Naive thymus-derived CD4-positive, alpha-beta T cell (primary cell): ENCODE results near the gene GATD1. TPM values are rescaled to one million over a fixed set of nuclear protein-coding genes. Genes with fewer than 3 reads are reported as not detected.
A peak's percentile ranks its signal among the peaks of the same experiment; 100 is the strongest.

Source experiments
- ATAC-seq: fragments of 150-1000 bp; cut with Tn5 transposase; 2 replicates; pipeline ENCODE4 v1.10.0; 2021; ENCODE audit warnings: mild to moderate bottlenecking, moderate library complexity
- CTCF ChIA-PET: fragments of 350-600 bp; sonication (Branson Sonifier 250); formaldehyde crosslinking; loops from one replicate; lab custom pipeline; 2021; ENCODE audit warnings: antibody characterized with exemption; lab: Charles Lee
- POLR2A ChIA-PET: fragments of 350-600 bp; sonication (Branson Sonifier 250); formaldehyde crosslinking; loops from one replicate; lab custom pipeline; 2021; ENCODE audit warnings: antibody characterized with exemption, inconsistent platforms; lab: Charles Lee
- DNase-seq, 9 donors: peaks; one replicate each; pipeline versions ENCODE4 v3.0.0 to v3.0.0-alpha.2; 2020 to 2022; ENCODE audit warnings: mixed read lengths in 1 of 9
- H3K27ac ChIP-seq: one replicate; pipeline ENCODE4 v1.7.0; 2013; ENCODE audit warnings: mild to moderate bottlenecking, low read depth, low read length, moderate library complexity
- H3K27me3 ChIP-seq, 2 donors: one replicate each; pipeline ENCODE4 v1.7.0; 2013; ENCODE audit warnings: low read length in 2 of 2, mild to moderate bottlenecking in 2 of 2, moderate library complexity in 2 of 2; ENCODE audit not compliant: control insufficient read depth in 2 of 2, insufficient read depth in 2 of 2
- H3K36me3 ChIP-seq, 3 experiments: 1 replicate in 2 of 3; 2 replicates in 1 of 3; pipeline ENCODE4 v1.7.0; 2013; ENCODE audit warnings: low read length in 3 of 3, mild to moderate bottlenecking in 3 of 3, moderate library complexity in 1 of 3; ENCODE audit not compliant: insufficient read depth in 3 of 3, control insufficient read depth in 2 of 3
- H3K4me1 ChIP-seq, 2 donors: one replicate each; pipeline ENCODE4 v1.7.0; 2013; ENCODE audit warnings: low read length in 2 of 2, mild to moderate bottlenecking in 2 of 2, moderate library complexity in 1 of 2; ENCODE audit not compliant: control insufficient read depth in 2 of 2, insufficient read depth in 2 of 2
- H3K4me3 ChIP-seq: 2 replicates; pipeline ENCODE4 v1.7.0; 2013; ENCODE audit warnings: mild to moderate bottlenecking, low read length
- H3K9me3 ChIP-seq, 3 experiments: 1 replicate in 2 of 3; 2 replicates in 1 of 3; pipeline ENCODE4 v1.7.0; 2013; ENCODE audit warnings: low read length in 3 of 3; ENCODE audit not compliant: control insufficient read depth in 2 of 3
- H3K27ac Mint-ChIP-seq, 9 donors: one replicate each; pipeline ENCODE4 v1.8.0; 2020 to 2022; ENCODE audit warnings: mixed read lengths in 9 of 9, mild to moderate bottlenecking in 8 of 9, moderate library complexity in 5 of 9, inconsistent platforms in 2 of 9
- H3K27me3 Mint-ChIP-seq, 5 donors: one replicate each; pipeline ENCODE4 v1.8.0; 2021 to 2022; ENCODE audit warnings: mixed read lengths in 5 of 5, mild to moderate bottlenecking in 1 of 5
- H3K36me3 Mint-ChIP-seq, 5 donors: one replicate each; pipeline ENCODE4 v1.8.0; 2020 to 2022; ENCODE audit warnings: mixed read lengths in 5 of 5, mild to moderate bottlenecking in 3 of 5, inconsistent platforms in 1 of 5
- H3K4me1 Mint-ChIP-seq, 7 donors: one replicate each; pipeline ENCODE4 v1.8.0; 2020 to 2022; ENCODE audit warnings: mixed read lengths in 7 of 7, mild to moderate bottlenecking in 3 of 7, inconsistent platforms in 1 of 7
- H3K4me3 Mint-ChIP-seq, 10 donors: one replicate each; pipeline ENCODE4 v1.8.0; 2020 to 2022; ENCODE audit warnings: mild to moderate bottlenecking in 10 of 10, mixed read lengths in 10 of 10, moderate library complexity in 6 of 10, inconsistent platforms in 2 of 10
- H3K9me3 Mint-ChIP-seq, 11 donors: one replicate each; pipeline ENCODE4 v1.8.0; 2020 to 2022; ENCODE audit warnings: mixed read lengths in 11 of 11, mild to moderate bottlenecking in 4 of 11, inconsistent platforms in 1 of 11, moderate library complexity in 1 of 11
- intact Hi-C, 2 donors: fragments of 100-400 bp; cut with micrococcal nuclease; formaldehyde crosslinking; loops; one replicate each; pipeline ENCODE4 v1.15.1; 2023
- polyA plus RNA-seq, 2 donors: library from polyadenylated mRNA; unstranded; fragments of 300-500 nt; fragmentation: Illumina TruSeq; gene quantifications; one replicate each; pipeline ENCODE4 v1.2.3, GENCODE V29; 2021
- total RNA-seq, 6 experiments: library from RNA in 5 of 6; stranded (reverse) in 5 of 6; gene quantifications; 1 replicate in 5 of 6; 2 replicates in 1 of 6; pipeline ENCODE4 v1.2.3 and lab custom pipeline; 2021 to 2026

The GATD1 gene
- total and polyA plus RNA-seq, 7 experiments from 2014 or later: 8.1 to 59.2 (median 44.6) TPM

GRCh38 chr11:797296-798092 is 20.2 kb upstream of the GATD1 start:
- ChIA-PET POLR2A (interaction anchor here (0.7 to 3.0 kb wide), 11 partner anchors 9 to 590 kb away, joined by 3 to 23 read pairs (median 4); partner anchors contain the start of genes BET1L, GATD1, PHRF1 and PNPLA2), CTCF (interaction anchor here (1.0 kb wide), 1 partner anchor 22 kb away, joined by 3 read pairs; no protein-coding TSS in a partner anchor)
- peaks cover 0 to 15% (median 12%) of the 10 kb centered on the region in 7 donors for H3K4me1 Mint-ChIP-seq
- peak; percentile 64 for ATAC-seq
- no peaks in the 10 kb centered on the region for H3K27me3 ChIP-seq
- H3K27ac Mint-ChIP-seq: peak overlapping the region; percentile 61 to 94 (median 92)
- H3K9me3 Mint-ChIP-seq: no peaks in the 10 kb centered on the region
- H3K4me3 ChIP-seq: peak overlapping the region; percentile 87
- intact Hi-C loops: loop anchor here (1.0 to 10.0 kb wide), 13 partner anchors 8 to 590 kb away; partner anchors contain the start of genes LMNTD2 (in 2 of the 2), RASSF7 (in 2 of the 2), RPLP2 (in 2 of the 2) and TALDO1 (in 2 of the 2)
- H3K27ac ChIP-seq: peak overlapping the region; percentile 93
- no peaks in the 10 kb centered on the region for H3K9me3 ChIP-seq
- peaks cover 0 to 52% (median 5%) of the 10 kb centered on the region in 3 experiments for H3K36me3 ChIP-seq
- DNase-seq: peak; percentile 54 to 88 (median 63)
- peaks cover 0 to 6% (median 0%) of the 10 kb centered on the region in 5 donors for H3K36me3 Mint-ChIP-seq
- no peaks in the 10 kb centered on the region for H3K27me3 Mint-ChIP-seq
- H3K4me3 Mint-ChIP-seq: peak overlapping the region; percentile 84 to 99 (median 90)
- H3K4me1 ChIP-seq: peaks cover 14 to 16% of the 10 kb centered on the region in 2 donors

DNA sequence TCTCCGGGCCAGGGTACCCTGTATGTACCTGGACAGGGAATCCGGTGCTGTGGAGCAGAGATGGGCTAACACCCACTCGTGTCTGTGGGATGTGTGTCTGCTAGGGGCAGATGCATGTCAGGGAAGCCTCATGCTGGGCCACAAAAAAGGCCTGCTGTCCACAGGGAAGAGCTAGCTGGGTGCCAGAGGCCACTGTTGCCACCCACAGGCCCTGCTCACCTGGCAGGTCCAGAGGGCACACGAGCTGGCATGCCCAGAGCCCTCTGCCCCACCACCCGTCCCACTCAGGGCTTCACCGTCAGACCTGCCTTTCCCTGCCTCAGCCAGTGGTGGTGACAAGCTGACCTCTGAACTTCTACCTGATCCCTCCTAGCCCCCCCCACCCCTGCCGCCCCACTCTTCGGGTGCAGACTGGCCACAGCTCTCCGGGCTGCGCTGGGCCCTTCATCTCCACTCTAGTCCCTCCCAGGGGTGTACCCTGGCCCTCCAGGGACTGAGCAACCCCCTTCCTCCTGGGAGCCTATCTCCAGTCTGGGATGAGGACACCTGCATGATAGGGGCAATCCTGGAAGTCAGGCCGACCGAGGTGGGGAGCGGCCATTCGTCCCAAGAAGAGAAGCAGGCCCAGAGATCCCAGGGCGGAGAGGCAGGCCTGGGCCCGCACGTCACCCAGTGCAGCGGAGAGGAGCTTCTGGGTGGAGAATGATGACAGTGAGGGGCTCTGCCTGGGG is 19.4 kb upstream of the GATD1 start:
- no peaks in the 10 kb centered on the region for H3K27me3 ChIP-seq
- POLR2A ChIA-PET: interaction anchor here (0.7 to 3.0 kb wide), 13 partner anchors 8 to 590 kb away, joined by 3 to 23 read pairs (median 5); partner anchors contain the start of genes BET1L, GATD1, PHRF1 and PIDD1
- peaks cover 14 to 16% of the 10 kb centered on the region in 2 donors for H3K4me1 ChIP-seq
- H3K4me3 ChIP-seq: peak overlapping the region; percentile 87
- peak overlapping the region; percentile 75 to 94 (median 92) for H3K27ac Mint-ChIP-seq
- H3K9me3 Mint-ChIP-seq: no peaks in the 10 kb centered on the region
- H3K9me3 ChIP-seq: no peaks in the 10 kb centered on the region
- no peak for ATAC-seq
- intact Hi-C loops: loop anchor here (1.0 to 10.0 kb wide), 12 partner anchors 9 to 559 kb away; partner anchors contain the start of genes GATD1 (in 2 of the 2), LMNTD2 (in 2 of the 2), PIDD1 (in 2 of the 2) and RASSF7 (in 2 of the 2)
- peak overlapping the region; percentile 93 for H3K27ac ChIP-seq
- peak in 1 of 9 donors; percentile 40 for DNase-seq
- H3K36me3 ChIP-seq: peaks cover 0 to 52% (median 5%) of the 10 kb centered on the region in 3 experiments
- CTCF ChIA-PET: interaction anchor here (1.0 kb wide), 1 partner anchor 21 kb away, joined by 3 read pairs; no protein-coding TSS in a partner anchor
- peaks cover 0 to 15% (median 12%) of the 10 kb centered on the region in 7 donors for H3K4me1 Mint-ChIP-seq
- peak overlapping the region; percentile 84 to 99 (median 90) for H3K4me3 Mint-ChIP-seq
- H3K36me3 Mint-ChIP-seq: peaks cover 0 to 6% (median 0%) of the 10 kb centered on the region in 5 donors
- no peaks in the 10 kb centered on the region for H3K27me3 Mint-ChIP-seq

DNA sequence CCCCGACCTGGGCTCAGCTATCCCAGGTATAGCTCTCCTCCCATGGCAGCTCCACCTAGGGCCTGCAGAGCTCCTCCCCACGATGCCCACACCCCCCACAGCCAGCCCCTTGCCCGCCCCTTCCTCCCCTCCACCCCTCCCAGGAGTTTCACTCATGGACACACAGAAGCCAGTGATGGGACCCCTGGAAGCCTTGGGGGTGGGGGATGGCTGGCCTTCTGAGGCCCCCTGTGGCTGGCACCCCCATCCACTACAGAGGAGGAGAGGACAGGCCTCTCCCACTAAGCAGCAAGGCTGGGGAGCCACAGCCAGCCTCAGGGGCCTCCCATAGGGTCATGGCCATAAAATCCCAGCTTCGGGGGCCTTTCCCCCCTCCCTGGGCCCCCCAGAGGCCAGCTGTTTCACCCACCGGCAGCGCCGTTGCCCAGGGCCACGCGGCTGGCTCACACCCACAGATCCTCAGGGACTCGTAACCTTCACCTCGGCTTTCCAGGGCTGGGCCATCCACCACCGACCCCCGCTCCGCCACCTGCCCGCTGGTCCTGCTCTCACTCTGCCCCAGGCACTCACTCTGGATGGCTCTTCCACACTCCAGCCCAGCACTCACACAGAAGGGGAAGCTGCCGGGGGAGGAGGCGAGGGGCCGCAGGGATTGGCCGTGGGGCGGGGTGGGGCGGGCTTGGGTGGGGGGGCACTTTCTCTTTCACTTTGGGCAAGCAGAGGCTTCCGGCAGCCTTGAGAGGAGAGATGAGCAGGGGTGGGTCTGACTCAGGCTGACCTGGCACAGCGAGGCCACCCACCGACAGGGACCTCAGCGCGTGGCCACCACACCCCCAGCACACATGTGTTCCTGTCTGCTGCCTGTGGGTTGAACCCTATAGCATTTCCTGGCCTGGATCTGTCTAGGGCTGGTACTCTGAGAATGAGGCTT is 18.6 kb upstream of the GATD1 start:
- H3K4me1 Mint-ChIP-seq: peaks cover 0 to 15% (median 11%) of the 10 kb centered on the region in 7 donors
- POLR2A ChIA-PET: interaction anchor here (0.7 to 3.0 kb wide), 12 partner anchors 9 to 589 kb away, joined by 3 to 23 read pairs (median 6); partner anchors contain the start of genes BET1L, GATD1, PIDD1 and PNPLA2
- H3K36me3 Mint-ChIP-seq: peaks cover 0 to 8% (median 0%) of the 10 kb centered on the region in 5 donors

DNA sequence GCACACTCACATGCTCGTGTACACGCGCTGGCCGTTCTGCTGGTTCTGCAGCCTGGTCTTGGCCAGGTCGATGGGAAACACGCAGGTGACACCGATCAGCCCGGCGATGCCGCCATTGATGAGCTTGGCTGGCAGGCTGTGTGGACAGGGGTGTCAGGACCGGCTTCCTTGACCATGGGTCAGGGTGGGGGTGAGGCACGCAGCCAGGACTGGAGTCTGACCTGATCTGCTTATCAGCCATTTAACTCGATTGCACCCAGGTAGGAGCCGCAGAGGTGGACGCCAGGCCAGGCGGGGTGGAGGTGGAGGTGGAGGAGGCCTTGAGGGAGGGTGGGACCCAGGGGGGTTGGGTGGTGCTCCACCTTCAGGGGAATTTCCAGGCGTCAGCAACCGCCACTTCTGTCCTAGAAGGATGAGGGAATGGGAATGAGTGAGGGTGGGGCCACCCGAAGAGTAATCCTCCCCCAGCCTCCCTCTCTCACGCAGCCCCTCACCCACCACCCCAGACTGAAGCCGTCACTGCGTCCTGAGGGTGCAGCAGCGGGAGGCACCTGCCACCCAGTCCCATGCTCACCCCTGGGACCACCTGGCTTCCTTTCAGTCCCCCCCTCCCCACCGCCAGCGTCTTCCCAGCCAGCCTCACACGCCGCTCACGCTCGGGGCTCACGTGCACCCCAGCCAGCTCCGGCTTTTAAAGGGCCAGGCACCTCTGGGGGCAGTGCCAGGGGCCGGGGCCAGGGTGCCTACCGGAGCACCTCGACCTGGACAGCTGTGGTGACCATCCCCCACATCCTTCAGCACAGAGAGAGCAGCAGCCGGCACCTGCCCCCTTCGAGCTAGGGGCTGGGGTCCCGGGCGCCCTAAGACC is 17.7 kb upstream of the GATD1 start:
- H3K27me3 ChIP-seq: no peaks in the 10 kb centered on the region
- ATAC-seq: no peak
- peaks cover 0 to 43% (median 0%) of the 10 kb centered on the region in 3 experiments for H3K36me3 ChIP-seq
- no peak for DNase-seq
- peaks cover 0 to 15% (median 11%) of the 10 kb centered on the region in 7 donors for H3K4me1 Mint-ChIP-seq
- H3K36me3 Mint-ChIP-seq: peaks cover 0 to 8% (median 0%) of the 10 kb centered on the region in 5 donors
- ChIA-PET POLR2A (interaction anchor here (0.7 to 3.0 kb wide), 7 partner anchors 9 to 386 kb away, joined by 3 to 23 read pairs (median 7); partner anchors contain the start of genes GATD1, PIDD1 and PNPLA2), CTCF (interaction anchor here (0.6 kb wide), 1 partner anchor 195 kb away, joined by 4 read pairs; no protein-coding TSS in a partner anchor)
- peaks cover 14 to 16% of the 10 kb centered on the region in 2 donors for H3K4me1 ChIP-seq
- peak overlapping the region in 1 of 9 donors; percentile 58 for H3K27ac Mint-ChIP-seq
- H3K4me3 ChIP-seq: no peak overlapping the region
- H3K9me3 Mint-ChIP-seq: no peaks in the 10 kb centered on the region
- H3K27me3 Mint-ChIP-seq: no peaks in the 10 kb centered on the region
- no peak overlapping the region for H3K27ac ChIP-seq
- intact Hi-C loops: loop anchor here (5.0 to 10.0 kb wide), 5 partner anchors 68 to 558 kb away; partner anchors contain the start of genes AP2A2 (in 1 of the 2), LMNTD2 (in 1 of the 2), PSMD13 (in 1 of the 2) and RASSF7 (in 1 of the 2)
- H3K4me3 Mint-ChIP-seq: peak overlapping the region in 7 of 10 donors; percentile 33 to 95 (median 60)
- H3K9me3 ChIP-seq: no peaks in the 10 kb centered on the region

More for the DNA sequence above, 18.6 kb upstream of the GATD1 start:
- CTCF ChIA-PET: interaction anchor here (0.6 kb wide), 2 partner anchors 37 to 196 kb away, joined by 3 to 4 read pairs; no protein-coding TSS in a partner anchor
- Histone ChIP-seq H3K27me3 (no peaks in the 10 kb centered on the region), H3K4me3 (peak overlapping the region; percentile 87), H3K4me1 (peaks cover 14 to 16% of the 10 kb centered on the region in 2 donors), H3K36me3 (peaks cover 0 to 52% (median under 1%) of the 10 kb centered on the region in 3 experiments), H3K9me3 (no peaks in the 10 kb centered on the region), H3K27ac (peak overlapping the region; percentile 93)
- Mint-ChIP-seq H3K4me3 (peak overlapping the region; percentile 84 to 99 (median 90)), H3K9me3 (no peaks in the 10 kb centered on the region), H3K27ac (peak overlapping the region; percentile 75 to 94 (median 92)), H3K27me3 (no peaks in the 10 kb centered on the region)
- intact Hi-C loops: loop anchor here (1.0 to 10.0 kb wide), 10 partner anchors 9 to 559 kb away; partner anchors contain the start of genes GATD1 (in 2 of the 2), LMNTD2 (in 2 of the 2), RASSF7 (in 2 of the 2) and AP2A2 (in 1 of the 2)
- ATAC-seq (peak; percentile 65), DNase-seq (peak; percentile 51 to 79 (median 71))
